NCI-H187 treated with DMSO at 0.1 percent for 48 hours (cell line): ENCODE measurements around the gene COL18A1.

Experiments used
- DNase-seq: peaks from one replicate; lab custom pipeline; 2025; lab: John Stamatoyannopoulos, UW

Gene COL18A1

DNA sequence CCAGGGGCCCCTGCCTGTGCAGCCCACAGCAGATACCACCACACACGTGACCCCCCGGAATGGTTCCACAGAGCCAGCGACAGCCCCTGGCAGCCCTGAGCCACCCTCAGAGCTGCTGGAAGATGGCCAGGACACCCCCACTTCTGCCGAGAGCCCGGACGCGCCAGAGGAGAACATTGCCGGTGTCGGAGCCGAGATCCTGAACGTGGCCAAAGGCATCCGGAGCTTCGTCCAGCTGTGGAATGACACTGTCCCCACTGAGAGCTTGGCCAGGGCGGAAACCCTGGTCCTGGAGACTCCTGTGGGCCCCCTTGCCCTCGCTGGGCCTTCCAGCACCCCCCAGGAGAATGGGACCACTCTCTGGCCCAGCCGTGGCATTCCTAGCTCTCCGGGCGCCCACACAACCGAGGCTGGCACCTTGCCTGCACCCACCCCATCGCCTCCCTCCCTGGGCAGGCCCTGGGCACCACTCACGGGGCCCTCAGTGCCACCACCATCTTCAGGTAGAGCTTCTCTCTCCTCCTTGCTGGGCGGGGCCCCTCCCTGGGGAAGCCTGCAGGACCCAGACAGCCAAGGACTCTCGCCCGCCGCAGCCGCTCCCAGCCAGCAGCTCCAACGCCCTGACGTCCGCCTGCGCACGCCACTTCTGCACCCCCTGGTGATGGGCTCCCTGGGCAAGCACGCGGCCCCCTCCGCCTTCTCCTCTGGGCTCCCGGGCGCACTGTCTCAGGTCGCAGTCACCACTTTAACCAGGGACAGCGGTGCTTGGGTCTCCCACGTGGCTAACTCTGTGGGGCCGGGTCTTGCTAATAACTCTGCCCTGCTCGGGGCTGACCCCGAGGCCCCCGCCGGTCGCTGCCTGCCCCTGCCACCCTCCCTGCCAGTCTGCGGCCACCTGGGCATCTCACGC is 51.0 kb downstream of the COL18A1 start:
- no peak for DNase-seq

DNA sequence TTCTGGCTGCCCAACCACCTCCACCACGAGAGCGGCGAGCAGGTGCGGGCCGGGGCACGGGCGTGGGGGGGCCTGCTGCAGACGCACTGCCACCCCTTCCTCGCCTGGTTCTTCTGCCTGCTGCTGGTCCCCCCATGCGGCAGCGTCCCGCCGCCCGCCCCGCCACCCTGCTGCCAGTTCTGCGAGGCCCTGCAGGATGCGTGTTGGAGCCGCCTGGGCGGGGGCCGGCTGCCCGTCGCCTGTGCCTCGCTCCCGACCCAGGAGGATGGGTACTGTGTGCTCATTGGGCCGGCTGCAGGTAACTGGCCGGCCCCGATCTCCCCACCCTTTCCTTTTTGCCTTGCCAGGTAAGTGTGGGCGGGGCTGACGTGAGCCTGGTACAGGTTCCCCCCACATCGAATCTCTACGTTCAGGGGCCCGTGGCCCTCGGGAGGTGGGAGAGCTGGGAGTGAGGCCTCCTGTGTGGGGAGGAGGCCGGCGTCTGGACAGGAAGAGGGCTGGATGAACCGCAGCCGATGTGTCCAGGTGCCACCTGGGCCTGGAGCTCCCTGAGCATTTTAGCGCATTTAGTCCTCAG is 51.7 kb downstream of the COL18A1 start:
- no peak for DNase-seq

DNA sequence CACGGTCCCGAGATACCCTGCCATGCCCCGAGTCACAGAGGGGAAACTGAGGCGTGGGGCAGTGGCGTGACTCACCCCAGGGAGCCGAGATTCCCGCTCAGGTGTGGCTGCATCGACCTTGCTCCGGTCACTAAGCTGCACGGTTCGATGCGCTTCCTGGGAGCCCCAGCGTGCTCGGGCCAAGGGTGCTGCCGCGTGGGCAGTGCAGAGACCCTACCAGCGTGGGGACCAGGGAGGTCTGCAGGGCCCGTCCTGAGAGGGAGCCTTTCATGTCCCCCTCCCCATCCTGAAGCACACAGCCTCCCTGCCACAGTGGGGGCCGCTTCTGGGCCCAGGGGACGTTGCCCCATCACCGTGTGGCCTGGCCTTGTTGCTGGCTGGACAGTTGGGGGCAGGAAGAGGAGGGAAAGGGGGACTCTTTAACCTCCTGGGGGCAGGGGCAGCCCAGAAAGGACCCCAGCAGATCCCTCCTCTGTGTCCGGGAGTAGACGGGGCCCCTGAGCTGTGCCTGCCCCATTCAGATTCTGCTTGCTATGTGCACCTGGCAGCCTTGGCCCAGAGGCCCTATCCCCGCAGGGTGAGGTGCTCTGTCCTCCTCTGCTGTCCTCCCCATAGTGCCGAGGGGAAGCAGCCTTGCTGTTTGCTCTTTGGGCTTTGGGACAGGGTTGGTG is 52.3 kb downstream of the COL18A1 start:
- DNase-seq: no peak

DNA sequence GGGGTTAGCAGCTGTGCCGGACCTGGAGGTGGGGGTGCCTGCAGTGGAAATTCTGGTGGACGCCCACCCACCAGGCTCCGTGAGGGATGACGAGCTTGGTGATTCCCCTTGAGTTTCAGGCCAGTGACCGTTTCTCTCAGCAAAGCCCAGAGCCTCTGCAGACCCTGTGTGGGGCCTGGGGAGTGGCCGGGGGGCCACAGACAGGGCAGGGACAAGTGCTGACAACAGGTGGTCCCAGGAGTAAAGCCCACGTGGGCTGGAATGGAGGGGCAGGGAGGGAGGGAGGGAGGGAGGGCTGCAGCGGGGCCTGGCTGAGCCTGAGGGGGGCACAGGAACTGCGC is 52.8 kb downstream of the COL18A1 start:
- DNase-seq: no peak

DNA sequence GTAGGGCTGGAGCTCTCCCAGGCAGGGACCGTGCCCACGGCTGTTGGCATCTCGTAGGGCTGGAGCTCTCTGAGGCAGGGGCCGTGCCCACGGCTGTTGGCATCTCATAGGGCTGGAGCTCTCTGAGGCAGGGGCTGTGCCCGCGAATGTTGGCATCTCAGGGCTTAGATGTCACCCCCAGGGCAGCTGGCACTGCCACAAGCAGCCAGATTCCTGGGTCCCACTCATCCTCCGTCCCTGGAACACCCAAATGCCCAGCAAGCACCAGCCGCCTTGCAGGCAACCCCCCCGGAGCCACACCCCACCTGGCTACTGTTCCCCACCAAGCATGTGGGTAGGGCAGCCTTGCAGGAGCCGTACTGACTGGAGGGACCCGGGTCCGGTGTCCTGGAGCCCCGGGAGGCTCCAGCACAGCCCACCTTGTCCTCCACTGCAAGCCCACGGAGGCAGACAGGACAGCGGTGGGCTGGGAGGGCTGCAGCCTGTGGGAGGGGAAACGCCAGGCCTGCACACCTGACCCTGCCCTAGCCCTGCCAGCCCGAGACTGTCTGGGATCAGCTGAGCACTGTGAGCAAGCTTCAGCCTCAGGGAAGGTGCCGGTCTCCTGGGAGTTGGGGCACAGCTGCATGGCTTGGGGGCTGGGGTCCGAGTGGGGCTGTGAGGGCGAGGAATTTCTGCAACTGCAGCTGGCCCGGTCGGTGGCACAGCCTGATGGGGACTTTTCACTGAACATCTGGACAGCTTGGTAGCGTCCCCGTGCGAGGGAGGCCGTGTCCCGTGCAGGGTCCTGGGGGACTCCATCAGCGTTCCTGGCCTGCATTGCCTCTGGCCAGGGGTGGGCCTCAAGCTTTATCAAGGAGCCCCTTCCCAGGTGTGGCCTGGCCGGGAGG is 53.6 kb downstream of the COL18A1 start:
- no peak for DNase-seq

DNA sequence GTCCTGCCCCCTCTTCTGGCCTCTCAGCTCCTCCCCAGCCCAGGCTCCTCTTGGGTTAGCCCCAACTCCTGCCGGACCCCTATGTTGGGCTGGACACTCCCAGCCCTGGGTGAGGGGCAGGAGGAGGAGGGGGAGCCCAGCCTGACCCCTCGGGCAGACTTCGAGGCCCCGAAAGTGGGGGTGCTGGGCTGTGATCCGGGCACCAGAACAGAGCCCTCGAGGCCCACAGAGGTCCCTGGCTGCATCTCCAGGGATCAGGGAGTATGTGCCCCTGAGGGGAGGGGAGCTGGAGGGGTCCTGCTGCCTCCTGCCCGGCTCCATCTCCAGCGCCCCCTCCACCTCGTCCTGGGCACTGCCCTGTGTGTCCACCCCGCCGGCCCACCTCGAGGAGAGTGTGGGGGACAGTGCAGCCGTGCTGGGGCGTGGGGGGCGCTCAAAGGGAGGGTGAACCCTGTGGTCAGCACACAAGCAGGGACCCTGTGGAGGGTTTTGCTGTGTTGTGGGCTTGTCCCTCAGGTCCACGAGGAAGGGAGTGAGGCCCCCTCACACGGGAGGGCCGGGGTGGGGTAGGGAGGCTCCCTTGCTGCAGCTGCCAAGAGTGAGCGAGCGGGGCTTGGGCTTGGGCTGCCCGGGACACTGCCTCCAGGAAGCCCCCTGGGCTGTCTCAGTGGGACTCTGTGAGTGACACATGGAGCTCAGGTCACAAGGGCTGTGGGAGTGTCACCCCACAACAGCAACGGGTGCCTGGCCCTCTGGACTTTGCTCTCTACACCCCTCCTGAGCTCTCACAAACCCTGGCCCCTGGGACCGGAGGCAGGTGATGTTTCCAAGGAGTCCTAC is 54.4 kb downstream of the COL18A1 start:
- DNase-seq: no peak

DNA sequence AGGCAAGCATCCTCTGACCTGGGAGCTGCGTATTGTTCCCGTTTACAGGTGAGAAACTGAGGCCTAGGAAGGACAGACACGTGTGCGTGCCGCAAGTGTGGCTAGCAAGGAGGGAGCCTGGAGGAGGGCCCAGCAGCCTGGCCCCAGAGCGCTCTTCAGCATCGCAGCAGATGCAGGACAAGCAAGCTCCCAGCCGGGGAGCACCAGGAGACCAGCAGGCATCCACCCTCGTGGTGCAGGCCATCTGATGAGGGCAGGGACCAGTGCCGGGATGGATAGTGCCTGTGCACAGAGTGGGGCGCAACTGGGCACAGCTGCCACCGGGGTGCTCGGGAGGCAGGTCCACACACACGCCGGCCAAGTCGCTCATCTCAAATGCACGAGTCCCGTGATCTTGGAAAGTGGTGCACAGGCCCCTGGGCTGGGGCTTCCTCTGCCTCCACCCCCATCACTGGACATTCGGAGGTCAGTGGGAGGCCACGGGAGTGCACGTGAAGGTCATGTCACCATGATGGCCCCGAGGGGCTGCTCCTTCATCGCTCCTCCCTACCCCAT is 55.1 kb downstream of the COL18A1 start:
- DNase-seq: no peak

DNA sequence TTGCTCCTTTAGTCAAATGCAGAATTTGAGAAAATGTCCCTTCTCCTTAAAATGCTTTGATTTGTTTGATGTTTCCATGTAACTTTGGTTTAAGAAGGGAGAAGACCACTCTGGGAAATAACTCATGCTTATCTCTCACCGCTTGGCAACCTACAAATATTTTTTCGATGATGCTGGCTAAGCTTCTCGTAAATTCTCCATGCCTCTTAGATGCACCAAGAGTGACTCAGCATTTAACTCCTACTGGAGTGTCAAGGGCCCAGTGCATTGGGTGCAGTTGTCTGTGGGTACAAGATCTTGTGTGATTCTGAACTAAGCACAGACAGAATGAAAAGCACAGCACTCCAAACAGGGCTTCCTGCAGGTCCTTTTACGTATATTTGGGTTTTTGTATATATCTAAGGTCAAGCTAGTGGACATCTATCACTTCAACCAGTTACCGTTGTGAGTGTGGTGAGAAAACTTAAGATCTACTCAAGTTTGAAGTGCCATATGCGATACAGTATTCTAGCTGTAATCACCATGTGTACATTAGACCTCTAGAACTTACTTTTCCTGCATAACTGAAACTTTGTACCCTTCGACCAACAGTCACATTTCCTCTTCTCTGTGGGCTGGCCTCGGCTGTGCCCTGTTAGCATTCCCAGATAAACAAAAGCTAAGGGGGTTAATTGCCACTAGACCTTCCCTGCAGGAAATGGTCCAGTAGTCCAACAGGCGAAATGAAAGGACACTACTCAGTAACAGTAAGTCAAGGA is 55.8 kb downstream of the COL18A1 start:
- no peak for DNase-seq

DNA sequence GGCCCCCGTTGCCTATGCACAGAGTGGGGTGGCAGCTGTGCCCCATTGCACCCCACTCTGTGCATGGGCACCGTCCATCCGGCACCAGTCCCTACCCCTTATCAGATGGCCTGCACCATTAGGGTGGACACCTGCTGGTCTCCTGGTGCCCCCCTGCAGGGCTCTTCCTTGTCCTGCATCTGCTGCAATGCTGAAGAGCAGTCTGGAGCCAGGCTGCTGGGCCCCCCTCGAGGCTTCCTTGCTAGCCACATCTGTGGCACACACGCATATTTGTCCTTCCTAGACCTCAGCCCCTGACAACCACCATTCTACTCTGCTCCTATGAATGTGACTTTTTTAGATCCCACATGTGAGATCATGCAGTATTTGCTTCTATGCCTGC is 56.4 kb downstream of the COL18A1 start:
- no peak for DNase-seq

DNA sequence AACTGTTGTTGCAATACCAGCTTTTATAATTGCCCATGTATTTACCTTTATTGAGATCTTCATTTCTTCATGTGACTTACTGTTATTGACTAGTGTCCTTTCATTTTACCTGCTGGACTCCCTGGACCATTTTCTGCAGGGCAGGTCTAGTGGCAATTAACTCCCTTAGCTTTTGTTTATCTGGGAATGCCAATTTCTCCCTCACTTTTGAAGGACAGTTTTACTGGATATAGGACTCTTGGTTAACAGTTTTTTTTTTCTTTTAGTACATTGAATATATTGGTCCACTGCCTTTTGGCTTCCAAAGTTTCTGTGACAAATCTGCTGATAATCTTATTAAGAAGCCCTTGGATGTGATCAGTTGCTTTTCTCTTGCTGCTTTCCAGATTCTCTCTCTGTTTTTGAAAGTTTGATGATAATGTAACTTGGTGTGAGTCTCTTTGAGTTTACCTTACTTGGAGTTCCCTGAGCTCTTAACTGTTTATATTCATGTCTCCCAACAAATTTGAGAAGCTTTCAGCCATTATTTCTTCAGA is 56.9 kb downstream of the COL18A1 start:
- no peak for DNase-seq

DNA sequence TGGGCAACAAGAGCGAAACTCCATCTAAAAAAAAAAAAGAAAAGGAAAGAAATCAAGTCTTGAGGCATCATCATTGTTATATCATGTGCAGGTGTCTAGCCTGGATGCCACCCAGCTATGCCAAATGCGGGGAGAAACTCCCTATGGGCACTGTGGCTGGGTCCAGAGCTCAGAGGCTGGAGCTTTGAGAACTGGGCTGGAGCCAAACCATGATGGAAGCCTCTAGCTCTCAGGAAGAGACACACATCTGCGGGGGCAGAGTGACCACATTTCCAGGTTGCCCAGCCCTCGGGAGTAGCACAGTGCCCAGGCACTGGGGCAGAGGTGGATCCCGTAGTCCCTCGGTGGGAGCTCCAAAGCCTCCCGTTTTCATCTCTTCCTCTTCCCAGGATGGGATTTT is 58.9 kb downstream of the COL18A1 start:
- no peak for DNase-seq

DNA sequence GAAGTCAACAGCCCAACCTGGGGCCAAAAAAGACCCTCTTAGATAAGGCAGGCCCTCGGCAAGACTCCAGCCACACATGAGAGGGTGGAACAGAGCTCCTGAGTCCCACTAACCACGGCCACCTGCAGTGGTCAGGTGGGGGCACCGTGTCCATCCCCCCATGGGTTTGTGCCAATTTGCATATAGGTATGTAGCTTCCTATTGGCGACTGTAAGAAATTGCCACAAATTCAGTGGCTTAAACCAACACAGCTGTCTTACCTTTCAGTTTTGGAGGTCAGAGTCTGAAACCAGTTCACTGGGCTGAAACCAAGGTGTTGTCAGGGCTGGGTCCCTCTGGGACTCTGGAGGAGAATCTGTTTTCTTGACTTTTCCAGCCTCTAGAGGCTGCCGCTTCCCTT is 59.3 kb downstream of the COL18A1 start:
- no peak for DNase-seq

DNA sequence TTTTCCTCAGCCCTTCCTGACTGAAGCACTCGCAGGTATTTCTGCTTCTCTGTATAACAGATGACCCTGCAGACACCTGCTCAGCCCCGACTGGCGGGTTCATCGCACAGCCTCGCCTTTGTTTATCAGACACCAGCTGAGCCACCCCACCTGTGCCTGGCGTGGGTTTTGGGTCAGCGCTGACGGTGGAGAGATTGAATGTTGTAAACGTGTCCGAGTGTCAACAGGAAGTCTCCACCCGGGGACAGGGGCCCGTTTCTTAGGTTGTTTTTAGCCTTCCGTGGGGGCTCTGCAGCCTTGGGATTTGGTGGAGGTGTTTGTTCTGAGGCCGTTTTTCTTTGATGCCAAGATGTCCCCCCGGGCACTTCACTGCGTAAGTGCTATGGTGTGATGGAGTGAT is 60.1 kb downstream of the COL18A1 start:
- DNase-seq: no peak

DNA sequence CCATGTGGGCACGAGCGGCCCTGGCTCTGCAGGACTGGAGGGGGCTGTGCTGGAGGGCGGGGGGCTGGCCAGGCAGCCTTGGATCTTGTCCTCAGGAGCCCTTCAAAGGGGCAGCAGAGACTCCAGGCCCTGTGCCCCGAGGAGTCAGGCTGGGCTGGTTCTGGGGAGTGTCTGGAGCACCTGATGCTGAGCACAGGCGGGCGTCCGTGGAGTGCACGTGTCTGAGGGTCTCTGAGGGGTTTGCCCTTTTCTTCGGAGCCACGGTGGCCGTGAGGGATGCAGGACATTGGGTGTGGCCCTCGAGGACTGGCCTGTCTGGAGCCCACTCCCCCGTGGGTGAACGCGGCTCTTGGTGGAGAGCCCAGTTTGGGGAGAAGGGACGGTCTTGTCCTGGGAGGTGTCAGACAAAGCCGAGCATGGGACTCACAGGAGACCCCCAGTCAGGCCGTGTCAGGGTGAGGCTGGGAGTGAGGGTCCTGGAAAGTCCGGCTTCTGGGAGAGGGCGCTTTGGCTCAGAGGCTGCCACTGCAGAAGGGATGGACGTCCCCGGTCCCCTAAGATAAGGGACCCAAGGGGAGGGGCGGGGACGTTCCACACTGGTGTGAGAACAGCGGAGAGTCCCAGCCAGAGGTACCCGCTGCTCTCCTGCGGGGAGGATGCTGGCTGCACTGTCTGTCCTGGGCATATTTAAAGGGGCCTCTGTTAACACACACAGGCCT is 60.8 kb downstream of the COL18A1 start:
- no peak for DNase-seq

DNA sequence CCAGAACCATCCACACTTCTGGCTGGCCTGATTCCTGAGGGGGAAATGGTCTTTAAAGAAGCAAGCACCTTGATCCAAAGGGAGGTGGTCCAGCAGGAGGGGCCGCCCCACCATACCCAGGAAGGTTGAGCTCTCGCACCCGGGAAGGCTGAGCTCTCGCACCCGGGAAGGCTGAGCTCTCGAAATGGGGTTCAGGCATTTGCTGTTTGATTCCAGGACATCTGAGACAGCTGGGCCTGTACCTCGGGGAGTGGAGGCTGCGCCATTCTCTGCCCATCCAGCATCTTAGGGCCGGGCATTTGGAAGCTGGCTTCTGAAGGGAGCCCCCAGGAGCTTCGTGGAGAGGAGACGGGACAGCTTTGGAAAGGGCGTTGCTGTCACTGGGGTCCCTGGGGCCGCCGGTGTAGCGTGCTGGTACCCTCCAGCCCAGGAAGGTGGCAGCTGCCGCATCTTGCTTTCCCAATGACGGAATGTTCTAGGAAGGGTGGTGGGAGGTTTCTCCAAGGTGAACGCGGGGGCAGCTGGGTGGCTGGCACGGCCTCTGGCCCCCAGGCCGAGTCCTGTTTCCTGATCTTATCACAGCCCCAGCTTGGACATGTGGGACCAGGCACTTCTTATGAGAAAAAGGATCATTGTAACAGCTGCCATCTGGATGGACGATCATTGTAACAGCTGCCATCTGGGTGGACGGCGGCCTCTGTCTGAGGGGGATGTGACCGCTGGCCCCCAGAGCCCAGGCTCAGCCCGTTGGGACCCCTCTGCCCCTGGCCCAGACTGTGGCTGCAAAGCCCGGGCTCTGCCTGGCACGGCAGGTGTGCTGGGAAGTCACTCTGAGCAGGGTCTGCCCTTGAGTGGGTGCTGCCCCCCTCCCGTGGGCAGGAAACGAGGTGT is 61.6 kb downstream of the COL18A1 start:
- no peak for DNase-seq

DNA sequence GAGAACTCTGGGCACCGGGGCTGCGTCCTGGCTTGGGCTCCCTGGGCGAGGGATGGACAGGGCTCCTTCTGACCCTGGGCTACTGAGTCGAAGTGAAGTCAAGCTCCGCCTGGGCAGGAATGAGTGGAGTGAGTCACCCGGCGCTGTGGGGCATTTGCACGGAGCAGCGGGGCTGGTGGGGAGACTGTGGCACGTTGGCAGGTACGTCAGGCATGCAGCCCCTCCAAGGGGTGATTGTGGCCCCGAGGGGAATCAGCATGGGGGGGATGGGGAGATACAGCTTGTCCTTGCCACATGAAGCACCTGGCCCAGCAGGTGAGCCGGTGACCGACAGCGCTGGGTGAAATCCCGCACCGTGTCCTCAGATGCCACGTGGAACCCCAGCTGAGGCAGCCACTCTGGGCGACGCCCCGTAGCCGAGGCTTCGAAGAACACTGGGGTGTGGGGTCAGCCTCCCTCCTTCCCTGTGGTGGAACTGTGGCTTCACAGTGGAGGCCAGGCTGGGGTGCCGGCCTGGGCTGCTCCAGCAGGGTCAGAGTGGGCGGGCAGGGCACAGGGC is 62.3 kb downstream of the COL18A1 start:
- DNase-seq: no peak

DNA sequence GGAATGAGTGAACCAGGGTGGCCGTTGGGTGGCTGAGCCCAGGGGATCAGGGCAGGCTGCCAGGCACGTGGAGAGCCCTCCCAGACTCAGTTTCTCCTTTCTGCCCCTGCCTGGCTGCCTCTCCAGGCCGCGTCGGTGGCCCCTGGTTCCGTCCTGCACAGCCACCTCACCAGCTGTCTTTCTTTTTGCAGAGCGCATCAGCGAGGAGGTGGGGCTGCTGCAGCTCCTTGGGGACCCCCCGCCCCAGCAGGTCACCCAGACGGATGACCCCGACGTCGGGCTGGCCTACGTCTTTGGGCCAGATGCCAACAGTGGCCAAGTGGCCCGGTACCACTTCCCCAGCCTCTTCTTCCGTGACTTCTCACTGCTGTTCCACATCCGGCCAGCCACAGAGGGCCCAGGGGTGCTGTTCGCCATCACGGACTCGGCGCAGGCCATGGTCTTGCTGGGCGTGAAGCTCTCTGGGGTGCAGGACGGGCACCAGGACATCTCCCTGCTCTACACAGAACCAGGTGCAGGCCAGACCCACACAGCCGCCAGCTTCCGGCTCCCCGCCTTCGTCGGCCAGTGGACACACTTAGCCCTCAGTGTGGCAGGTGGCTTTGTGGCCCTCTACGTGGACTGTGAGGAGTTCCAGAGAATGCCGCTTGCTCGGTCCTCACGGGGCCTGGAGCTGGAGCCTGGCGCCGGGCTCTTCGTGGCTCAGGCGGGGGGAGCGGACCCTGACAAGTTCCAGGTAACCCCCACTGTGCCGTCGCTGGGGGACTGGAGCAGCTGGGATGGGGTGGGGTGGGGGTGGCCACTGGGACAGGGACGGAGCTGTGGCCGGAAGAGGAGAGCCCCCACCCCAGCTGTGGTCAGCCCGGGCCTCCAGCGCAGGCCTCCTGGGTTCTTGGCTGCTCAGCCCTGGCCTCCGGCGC is 63.3 kb downstream of the COL18A1 start:
- no peak for DNase-seq
